ENCODE measurements around the gene TEAD4. TPM values are rescaled to one million over a fixed set of nuclear protein-coding genes. Genes with fewer than 3 reads are reported as not detected.

The TEAD4 gene
- total and polyA plus RNA-seq, 12 donors: 4.7 to 45.6 (median 11.4) TPM

DNA sequence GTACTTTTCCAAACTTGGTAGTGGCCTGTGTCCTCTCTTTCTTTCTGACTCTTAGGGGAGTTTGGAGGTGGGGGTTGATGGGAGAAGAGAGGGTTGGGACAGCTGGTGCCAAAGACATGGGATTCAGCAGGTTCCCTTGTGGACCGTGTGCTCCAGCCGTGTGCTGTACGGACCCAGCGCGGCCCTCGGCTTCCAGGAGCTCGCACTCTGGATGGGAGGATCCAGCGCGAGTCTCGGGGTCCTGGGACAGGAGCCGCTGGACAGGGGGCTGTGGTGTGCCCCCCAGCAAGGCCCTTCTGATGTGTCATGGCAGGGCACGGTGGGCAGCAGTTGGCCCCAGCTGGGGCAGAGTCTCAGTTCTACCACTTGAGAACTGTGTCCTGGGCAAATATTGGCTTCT lies 73.0 kb downstream of the TEAD4 start:
- Histone ChIP-seq H3K4me1 (peaks cover 0 to 50% (median 22%) of the 10 kb centered on the region in 9 donors), H3K27ac (peak overlapping the region in 7 of 10 donors; percentile 6 to 55 (median 47)), H3K9me3 (no peaks in the 10 kb centered on the region), H3K27me3 (no peaks in the 10 kb centered on the region), H3K4me3 (no peak overlapping the region), H3K36me3 (peaks cover 0 to 34% (median 0%) of the 10 kb centered on the region in 9 donors)
- no peak for TF ChIP-seq CTCF (IDR thresholded peaks at IDR 0.05)
- DNase-seq (no peak), ATAC-seq (peak in 1 of 8 donors; percentile 10)
- 88 to 93% methylated on average over 12 of the region's 12 CpGs for WGBS, 2 donors
- intact Hi-C loops (cut with DNase I): loop anchor here (2.0 to 10.0 kb wide), 10 partner anchors 67 to 180 kb away; partner anchors contain the start of genes TEX52 (in 7 of the 10), TEAD4 (in 3 of the 10), FOXM1 (in 1 of the 10) and RHNO1 (in 1 of the 10)

DNA sequence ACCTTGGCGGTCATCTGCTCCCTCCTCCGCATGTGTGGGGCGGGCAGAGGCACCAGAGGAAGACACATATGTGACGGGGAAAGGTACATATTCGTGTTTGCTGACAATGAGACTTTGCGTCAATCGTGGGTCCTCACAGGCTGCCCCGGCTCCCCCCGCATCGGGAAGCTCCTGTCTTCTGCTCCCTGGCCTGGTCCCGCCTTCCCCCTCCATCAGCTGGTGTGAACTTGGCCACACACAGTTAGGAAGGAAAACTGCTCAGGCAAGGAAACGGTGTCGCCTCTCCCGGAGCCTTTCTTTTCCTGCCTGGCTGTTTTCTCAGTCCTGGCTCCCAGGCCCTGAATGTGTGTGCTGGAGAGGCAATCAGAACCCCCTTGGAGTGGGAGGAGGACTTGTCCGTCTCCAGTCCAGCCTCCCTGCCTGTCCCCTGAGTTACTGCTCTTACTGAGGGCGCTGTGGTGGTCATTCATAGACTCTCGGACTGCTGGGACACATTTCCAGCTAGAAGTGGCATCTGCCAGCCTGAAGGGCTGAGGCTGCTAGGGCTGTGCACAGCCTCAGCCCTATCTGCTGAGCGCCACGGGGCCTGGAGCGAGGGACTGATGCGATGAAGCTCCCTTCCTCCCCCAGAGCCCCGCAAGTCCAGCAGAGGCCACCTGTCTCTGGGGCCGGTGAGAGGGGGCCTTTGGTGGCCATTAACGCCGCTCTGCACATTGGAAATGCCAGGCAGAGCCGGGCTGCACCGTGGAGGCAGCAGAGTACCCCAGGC lies 73.8 kb downstream of the TEAD4 start:
- ATAC-seq (peak; percentile 5 to 76 (median 60)), DNase-seq (peak in 1 of 2 donors; percentile 37)
- WGBS, 2 donors: 67 to 70% methylated on average over 27 of the region's 27 CpGs
- intact Hi-C loops (cut with DNase I): loop anchor here (2.0 to 10.0 kb wide), 10 partner anchors 68 to 181 kb away; partner anchors contain the start of genes TEX52 (in 7 of the 10), TEAD4 (in 3 of the 10), FOXM1 (in 1 of the 10) and RHNO1 (in 1 of the 10)
- H3K27ac ChIP-seq: peak overlapping the region in 8 of 10 donors; percentile 6 to 55 (median 49)
- H3K27me3 ChIP-seq: no peaks in the 10 kb centered on the region
- H3K9me3 ChIP-seq: no peaks in the 10 kb centered on the region
- H3K4me3 ChIP-seq: no peak overlapping the region
- H3K36me3 ChIP-seq: peaks cover 0 to 34% (median 0%) of the 10 kb centered on the region in 9 donors
- peaks cover 0 to 53% (median 22%) of the 10 kb centered on the region in 9 donors for H3K4me1 ChIP-seq
- TF ChIP-seq CTCF (IDR thresholded peaks at IDR 0.05): no peak

- intact Hi-C loops (cut with DNase I): loop anchor here (2.0 to 10.0 kb wide), 10 partner anchors 69 to 181 kb away; partner anchors contain the start of genes TEX52 (in 7 of the 10), TEAD4 (in 3 of the 10), FOXM1 (in 1 of the 10) and RHNO1 (in 1 of the 10)
- Histone ChIP-seq H3K27me3 (no peaks in the 10 kb centered on the region), H3K4me3 (no peak overlapping the region)
Observed at GRCh38 chr12:3033539-3033867, 74.3 kb downstream of the TEAD4 start.

More at GRCh38 chr12:3033539-3033867, 74.3 kb downstream of the TEAD4 start:
- peak overlapping the region in 7 of 10 donors; percentile 13 to 55 (median 52) for H3K27ac ChIP-seq
- H3K36me3 ChIP-seq: peaks cover 0 to 34% (median 0%) of the 10 kb centered on the region in 9 donors
- TF ChIP-seq CTCF (IDR thresholded peaks at IDR 0.05): no peak
- peaks cover 0 to 53% (median 22%) of the 10 kb centered on the region in 9 donors for H3K4me1 ChIP-seq
- whole genome bisulfite sequencing, 2 donors: 78 to 81% methylated on average over 8 of the region's 8 CpGs
- ATAC-seq: no peak
- no peak for DNase-seq
- no peaks in the 10 kb centered on the region for H3K9me3 ChIP-seq

Data from heart right ventricle (tissue), 16 donors.